Measurements from ENCODE around the gene GCH1.

GRCh38 chr14:54807428-54807827 lies 95.2 kb downstream of the GCH1 start:
- TF ChIP-seq CTCF (IDR thresholded peaks at IDR 0.05) (no peak), POLR2A (IDR thresholded peaks at IDR 0.05) (no peak)
